C4-2B (cell line): ENCODE data around the gene ZFHX2.

Source experiments
- H3K27ac ChIP-seq: fragments of 450-650 bp; 2 replicates; pipeline ENCODE4 v1.5.1; 2017
- CTCF ChIP-seq: fragments of 450-650 bp; conservative IDR thresholded peaks from 2 replicates; pipeline ENCODE4 v1.5.1; 2017; ENCODE audit warnings: mild to moderate bottlenecking
- ZFX ChIP-seq: fragments of 450-650 bp; IDR thresholded peaks from 2 replicates; pipeline ENCODE4 v1.6.1; 2017

Gene ZFHX2

DNA sequence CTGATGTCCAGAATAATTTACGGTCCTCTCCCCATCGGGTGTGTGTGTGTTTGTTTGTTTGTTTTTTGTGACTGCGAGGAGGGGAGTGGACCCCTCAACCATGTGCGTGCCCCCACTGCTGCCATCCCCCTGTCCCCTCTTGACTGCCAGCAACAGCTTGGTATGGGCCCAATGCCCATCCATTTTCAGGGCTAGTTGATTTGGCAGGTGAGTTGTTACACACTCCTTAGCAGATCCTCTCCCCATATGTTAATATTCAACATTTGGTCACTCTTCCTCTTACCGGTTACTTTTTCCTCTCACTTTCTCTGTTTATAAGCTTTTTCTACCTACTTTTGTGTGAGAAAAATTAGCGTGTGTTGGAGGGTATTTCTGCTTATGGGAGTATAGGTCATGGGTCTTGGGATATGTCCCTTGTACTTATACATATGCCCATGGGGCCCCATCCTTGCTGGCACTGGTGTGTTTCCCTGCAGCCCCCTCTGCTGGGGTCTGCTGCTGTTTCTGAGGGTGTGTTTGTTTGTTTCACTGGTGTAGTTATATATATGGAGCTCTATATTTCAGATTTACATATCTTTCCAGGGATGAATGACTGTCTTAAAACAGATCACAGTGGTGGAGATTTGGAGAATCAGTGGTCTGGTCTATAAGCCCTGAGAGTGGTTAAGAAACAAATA, 33.8 kb downstream of the ZFHX2 start:
- no peak for TF ChIP-seq CTCF

DNA sequence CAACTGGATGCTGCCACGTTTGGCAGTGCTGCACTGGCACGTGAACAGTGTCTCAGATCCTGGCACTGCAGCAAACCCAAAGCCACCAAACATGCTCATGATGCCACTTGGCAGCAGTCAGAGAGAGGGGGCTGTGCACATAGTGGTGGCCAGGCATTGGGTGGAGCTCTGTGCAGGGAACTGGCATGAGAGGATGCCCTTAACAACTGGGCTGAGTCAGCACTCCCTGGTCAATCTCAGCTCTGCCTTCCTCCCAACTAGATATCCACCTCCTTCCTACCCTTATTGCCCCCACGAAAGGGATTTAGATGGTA, 37.0 kb downstream of the ZFHX2 start:
- H3K27ac ChIP-seq, result no peak overlapping the region
- no peak for TF ChIP-seq CTCF
- no peak for TF ChIP-seq ZFX

More for the DNA sequence above, 33.8 kb downstream of the ZFHX2 start:
- no peak overlapping the region for H3K27ac ChIP-seq

DNA sequence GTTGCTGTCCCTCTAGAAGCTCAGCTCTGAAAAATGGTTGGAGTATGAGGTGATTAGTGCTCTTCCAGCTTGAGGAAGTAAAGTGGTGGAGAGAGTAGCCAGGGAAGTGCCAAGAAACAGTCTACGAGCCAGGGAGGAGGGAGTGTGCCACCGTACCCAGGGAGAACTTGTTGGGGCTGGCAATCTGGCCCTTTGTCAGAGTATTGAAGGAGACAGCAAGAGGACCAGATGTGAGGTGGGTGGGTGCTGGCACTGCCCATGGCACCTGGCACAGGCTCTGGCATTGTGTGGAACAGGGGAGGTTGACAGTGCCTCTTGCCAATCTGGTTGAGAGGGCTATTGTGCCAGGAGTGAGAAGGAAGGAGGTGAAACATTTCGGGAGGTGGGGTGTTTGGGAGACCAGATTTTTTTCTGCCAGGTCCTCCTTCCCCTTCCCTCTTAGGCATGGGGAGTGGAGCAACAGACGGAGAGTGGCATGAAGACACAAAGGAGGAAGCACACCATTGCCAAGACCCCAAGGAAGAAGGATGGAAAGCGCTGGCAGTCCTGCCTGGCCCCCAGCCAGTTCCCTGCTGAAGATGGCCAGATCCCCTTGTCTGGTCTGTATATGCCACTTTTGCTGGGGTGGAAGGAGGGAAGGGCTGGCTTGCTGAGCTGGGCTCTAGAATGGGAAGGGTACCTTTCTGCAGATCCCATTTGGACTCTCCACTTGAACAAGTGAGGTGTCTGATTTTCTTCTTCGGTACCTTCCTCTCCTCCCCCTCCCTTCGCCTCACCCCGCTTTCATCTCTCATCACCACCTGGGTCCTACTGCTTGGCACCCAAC, 37.5 kb downstream of the ZFHX2 start:
- no peak overlapping the region for H3K27ac ChIP-seq
- no peak for TF ChIP-seq ZFX
- no peak for TF ChIP-seq CTCF

GRCh38 chr14:23513005-23513817, 38.4 kb downstream of the ZFHX2 start:
- H3K27ac ChIP-seq, result no peak overlapping the region
- TF ChIP-seq ZFX, result no peak
- no peak for TF ChIP-seq CTCF

DNA sequence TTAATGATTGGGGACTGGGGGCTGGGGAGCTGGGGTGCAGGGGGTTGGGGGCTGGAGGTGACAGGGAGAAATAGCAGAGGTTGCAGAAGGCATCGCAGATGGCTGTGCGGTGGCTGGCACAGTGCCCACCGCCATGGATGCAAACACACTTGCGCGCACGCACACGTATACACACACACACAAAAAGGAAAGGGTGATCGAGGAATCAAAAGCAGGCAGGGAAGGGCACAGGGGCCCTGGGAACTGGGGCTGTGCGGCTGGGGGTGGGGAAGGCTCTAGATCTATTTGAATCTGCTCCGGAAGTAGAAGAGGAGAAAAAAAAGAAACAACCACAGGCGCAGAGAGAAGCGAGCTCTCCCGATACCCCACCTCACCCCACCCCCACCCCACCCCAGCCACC, 39.4 kb downstream of the ZFHX2 start:
- no peak for TF ChIP-seq ZFX
- TF ChIP-seq CTCF, result no peak
- H3K27ac ChIP-seq, result no peak overlapping the region

DNA sequence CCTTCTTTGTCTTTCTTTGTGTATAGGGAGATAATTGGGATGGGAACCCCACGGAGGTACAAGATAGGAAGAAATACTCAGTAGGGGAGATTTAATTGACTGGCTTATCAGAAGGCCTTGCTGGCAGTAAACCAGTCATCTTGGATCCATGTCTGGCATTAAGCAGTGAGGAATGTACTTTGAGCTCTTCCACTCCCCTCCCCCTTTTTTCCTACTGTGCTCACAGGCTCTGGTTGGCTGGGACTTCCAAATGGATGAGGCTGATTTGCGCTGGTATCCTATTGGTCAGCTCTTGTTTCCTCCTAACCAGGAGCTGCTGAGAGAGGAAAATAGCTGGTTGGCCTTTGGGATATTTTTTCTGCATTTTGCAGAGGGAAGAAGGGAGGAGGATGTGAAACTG, 57.3 kb downstream of the ZFHX2 start:
- TF ChIP-seq ZFX (no peak), CTCF (no peak)
- no peak overlapping the region for H3K27ac ChIP-seq
